K562 (cell line): ENCODE measurements around the gene WDR90. TPM values are rescaled to one million over a fixed set of nuclear protein-coding genes. Genes with fewer than 3 reads are reported as not detected.

Source experiments
- ARHGAP35 ChIP-seq: fragments of 450-650 bp; IDR thresholded peaks from 2 replicates; pipeline ENCODE4 v1.6.1; 2018; ENCODE audit not compliant: partially characterized antibody
- CHCHD3 ChIP-seq: fragments of 250-450 bp; sonication (Bioruptor Pico); IDR thresholded peaks from 2 replicates; pipeline ENCODE4 v2.1.2; 2022; ENCODE audit warnings: mild to moderate bottlenecking
- KDM2B ChIP-seq: fragments of 250-450 bp; sonication (Bioruptor Pico); IDR thresholded peaks from 2 replicates; pipeline ENCODE4 v1.8.0; 2021; ENCODE audit warnings: mild to moderate bottlenecking, moderate library complexity
- POLR2G ChIP-seq: fragments of 200-400 bp; formaldehyde crosslinking; IDR thresholded peaks from 2 replicates; pipeline ENCODE4 v1.6.1; 2017; ENCODE audit warnings: low read depth, mild to moderate bottlenecking, antibody characterized with exemption, low read length, moderate library complexity
- RCOR1 ChIP-seq, 2 experiments: IDR thresholded peaks; 2 replicates each; pipeline ENCODE4 v1.6.1; 2012; ENCODE audit warnings: low read depth in 2 of 2, low read length in 2 of 2, borderline replicate concordance in 1 of 2, improper control_type of control experiment in 1 of 2
- TCF7L2 ChIP-seq: fragments of 150-350 bp; IDR thresholded peaks from 2 replicates; pipeline ENCODE4 v1.6.1; 2016; ENCODE audit warnings: low read depth, mild to moderate bottlenecking, low read length, moderate library complexity
- TEAD4 ChIP-seq, 2 experiments: sonication (generic) in 1 of 2; formaldehyde crosslinking in 1 of 2; IDR thresholded peaks; 2 replicates each; pipeline versions ENCODE4 v1.6.1 to v1.8.0; 2012 to 2022; ENCODE audit warnings: borderline replicate concordance in 1 of 2, inconsistent platforms in 1 of 2, low read length in 1 of 2, mild to moderate bottlenecking in 1 of 2, missing genetic modification reagents in 1 of 2
- ZNF140 ChIP-seq: fragments of 250-450 bp; sonication (Bioruptor Pico); IDR thresholded peaks from 2 replicates; pipeline ENCODE4 v1.8.0; 2021; ENCODE audit warnings: moderate library complexity, mild to moderate bottlenecking, inconsistent platforms
- polyA plus RNA-seq, 8 experiments: library from polyadenylated mRNA; depleted of rRNA in 4 of 8; stranded (reverse) in 5 of 8; unstranded in 3 of 8; fragments of >200 nt; fragmentation: Nextera tagmentation in 2 of 8; fragmentation: Illumina TruSeq in 1 of 8; extraction: Ambion mirVana in 2 of 8; extraction: Trizol in 1 of 8; gene quantifications; 2 replicates each; pipeline versions ENCODE4 v1.2.1 to v1.2.3, GENCODE V29; 2011 to 2014; ENCODE audit warnings: inconsistent platforms in 1 of 8, missing spikeins in 1 of 8
- total RNA-seq, 7 experiments: library from RNA; depleted of rRNA in 6 of 7; stranded (reverse); fragments of >200 nt in 6 of 7; fragmentation: Illumina TruSeq in 2 of 7; extraction: Trizol in 2 of 7; gene quantifications; 2 replicates each; pipeline versions ENCODE4 v1.2.1 to v1.2.3, GENCODE V29; 2011 to 2021; ENCODE audit warnings: low replicate concordance in 1 of 7
- TF ChIP-seq, protein P1 (sequence below): sonication (generic); formaldehyde crosslinking; IDR thresholded peaks from 2 replicates; pipeline ENCODE4 v1.5.0; 2020; ENCODE audit warnings: missing genetic modification reagents
- TF ChIP-seq, protein P2 (sequence below): fragments of 450-650 bp; IDR thresholded peaks from 2 replicates; pipeline ENCODE4 v1.6.1; 2016; ENCODE audit warnings: missing biosample characterization, missing genetic modification characterization
- TF ChIP-seq, protein P3 (sequence below): fragments of 250-450 bp; sonication (Bioruptor Pico); IDR thresholded peaks from 2 replicates; pipeline ENCODE4 v1.5.0; 2021
- TF ChIP-seq, protein P4 (sequence below): sonication (generic); formaldehyde crosslinking; IDR thresholded peaks from 2 replicates; pipeline ENCODE4 v1.8.0; 2022; ENCODE audit warnings: mild to moderate bottlenecking, missing genetic modification reagents, borderline replicate concordance
- TF ChIP-seq, protein P5 (sequence below), 2 experiments: fragments of 450-650 bp; formaldehyde crosslinking in 1 of 2; IDR thresholded peaks; 2 replicates each; pipeline versions ENCODE4 v1.4.0 to v1.6.1; 2014 to 2020; ENCODE audit warnings: mild to moderate bottlenecking in 2 of 2, borderline replicate concordance in 1 of 2, low read depth in 1 of 2

Gene WDR90
- total and polyA plus RNA-seq, 9 of the 15 experiments (the other 6 are each of a cell fraction or from before 2014, with no cell fraction given) = 0.44 to 12.6 (median 3.3) TPM

DNA sequence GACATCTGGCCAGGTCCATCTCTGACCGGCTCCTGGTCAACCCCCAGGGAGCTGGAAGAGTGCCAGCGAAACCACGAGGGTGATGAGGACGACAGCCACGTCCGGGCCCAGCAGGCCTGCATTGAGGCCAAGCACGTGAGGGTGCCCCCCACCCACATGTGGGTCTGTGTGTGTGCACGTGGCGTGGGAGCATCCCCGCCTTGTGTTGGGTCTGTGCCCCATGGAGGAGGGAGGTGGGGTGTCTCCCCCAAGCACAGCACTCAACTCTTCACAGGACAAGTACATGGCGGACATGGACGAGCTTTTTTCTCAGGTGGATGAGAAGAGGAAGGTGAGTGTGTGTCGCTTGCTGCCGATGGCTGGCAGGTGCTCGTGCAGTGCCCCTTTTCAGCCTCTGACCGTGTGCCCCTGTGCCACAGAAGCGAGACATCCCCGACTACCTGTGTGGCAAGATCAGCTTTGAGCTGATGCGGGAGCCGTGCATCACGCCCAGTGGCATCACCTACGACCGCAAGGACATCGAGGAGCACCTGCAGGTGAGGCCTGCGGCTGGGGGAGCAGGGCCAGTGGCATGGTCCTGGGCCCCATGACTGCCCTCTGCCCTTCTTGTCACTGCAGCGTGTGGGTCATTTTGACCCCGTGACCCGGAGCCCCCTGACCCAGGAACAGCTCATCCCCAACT is 32.7 kb downstream of the WDR90 start (continued):
- TF ChIP-seq, protein P1, sequence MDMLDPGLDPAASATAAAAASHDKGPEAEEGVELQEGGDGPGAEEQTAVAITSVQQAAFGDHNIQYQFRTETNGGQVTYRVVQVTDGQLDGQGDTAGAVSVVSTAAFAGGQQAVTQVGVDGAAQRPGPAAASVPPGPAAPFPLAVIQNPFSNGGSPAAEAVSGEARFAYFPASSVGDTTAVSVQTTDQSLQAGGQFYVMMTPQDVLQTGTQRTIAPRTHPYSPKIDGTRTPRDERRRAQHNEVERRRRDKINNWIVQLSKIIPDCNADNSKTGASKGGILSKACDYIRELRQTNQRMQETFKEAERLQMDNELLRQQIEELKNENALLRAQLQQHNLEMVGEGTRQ (CRISPR knock-in tag) = peak; percentile 61
- TF ChIP-seq, protein P2, sequence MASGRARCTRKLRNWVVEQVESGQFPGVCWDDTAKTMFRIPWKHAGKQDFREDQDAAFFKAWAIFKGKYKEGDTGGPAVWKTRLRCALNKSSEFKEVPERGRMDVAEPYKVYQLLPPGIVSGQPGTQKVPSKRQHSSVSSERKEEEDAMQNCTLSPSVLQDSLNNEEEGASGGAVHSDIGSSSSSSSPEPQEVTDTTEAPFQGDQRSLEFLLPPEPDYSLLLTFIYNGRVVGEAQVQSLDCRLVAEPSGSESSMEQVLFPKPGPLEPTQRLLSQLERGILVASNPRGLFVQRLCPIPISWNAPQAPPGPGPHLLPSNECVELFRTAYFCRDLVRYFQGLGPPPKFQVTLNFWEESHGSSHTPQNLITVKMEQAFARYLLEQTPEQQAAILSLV (tag) = no peak
- TF ChIP-seq, protein P3, sequence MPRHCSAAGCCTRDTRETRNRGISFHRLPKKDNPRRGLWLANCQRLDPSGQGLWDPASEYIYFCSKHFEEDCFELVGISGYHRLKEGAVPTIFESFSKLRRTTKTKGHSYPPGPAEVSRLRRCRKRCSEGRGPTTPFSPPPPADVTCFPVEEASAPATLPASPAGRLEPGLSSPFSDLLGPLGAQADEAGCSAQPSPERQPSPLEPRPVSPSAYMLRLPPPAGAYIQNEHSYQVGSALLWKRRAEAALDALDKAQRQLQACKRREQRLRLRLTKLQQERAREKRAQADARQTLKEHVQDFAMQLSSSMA (CRISPR knock-in tag) = no peak
- TF ChIP-seq, protein P4, sequence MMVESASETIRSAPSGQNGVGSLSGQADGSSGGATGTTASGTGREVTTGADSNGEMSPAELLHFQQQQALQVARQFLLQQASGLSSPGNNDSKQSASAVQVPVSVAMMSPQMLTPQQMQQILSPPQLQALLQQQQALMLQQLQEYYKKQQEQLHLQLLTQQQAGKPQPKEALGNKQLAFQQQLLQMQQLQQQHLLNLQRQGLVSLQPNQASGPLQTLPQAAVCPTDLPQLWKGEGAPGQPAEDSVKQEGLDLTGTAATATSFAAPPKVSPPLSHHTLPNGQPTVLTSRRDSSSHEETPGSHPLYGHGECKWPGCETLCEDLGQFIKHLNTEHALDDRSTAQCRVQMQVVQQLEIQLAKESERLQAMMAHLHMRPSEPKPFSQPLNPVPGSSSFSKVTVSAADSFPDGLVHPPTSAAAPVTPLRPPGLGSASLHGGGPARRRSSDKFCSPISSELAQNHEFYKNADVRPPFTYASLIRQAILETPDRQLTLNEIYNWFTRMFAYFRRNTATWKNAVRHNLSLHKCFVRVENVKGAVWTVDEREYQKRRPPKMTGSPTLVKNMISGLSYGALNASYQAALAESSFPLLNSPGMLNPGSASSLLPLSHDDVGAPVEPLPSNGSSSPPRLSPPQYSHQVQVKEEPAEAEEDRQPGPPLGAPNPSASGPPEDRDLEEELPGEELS (CRISPR knock-in tag) = no peak
- TF ChIP-seq ARHGAP35 = no peak
- TF ChIP-seq, protein P5, sequence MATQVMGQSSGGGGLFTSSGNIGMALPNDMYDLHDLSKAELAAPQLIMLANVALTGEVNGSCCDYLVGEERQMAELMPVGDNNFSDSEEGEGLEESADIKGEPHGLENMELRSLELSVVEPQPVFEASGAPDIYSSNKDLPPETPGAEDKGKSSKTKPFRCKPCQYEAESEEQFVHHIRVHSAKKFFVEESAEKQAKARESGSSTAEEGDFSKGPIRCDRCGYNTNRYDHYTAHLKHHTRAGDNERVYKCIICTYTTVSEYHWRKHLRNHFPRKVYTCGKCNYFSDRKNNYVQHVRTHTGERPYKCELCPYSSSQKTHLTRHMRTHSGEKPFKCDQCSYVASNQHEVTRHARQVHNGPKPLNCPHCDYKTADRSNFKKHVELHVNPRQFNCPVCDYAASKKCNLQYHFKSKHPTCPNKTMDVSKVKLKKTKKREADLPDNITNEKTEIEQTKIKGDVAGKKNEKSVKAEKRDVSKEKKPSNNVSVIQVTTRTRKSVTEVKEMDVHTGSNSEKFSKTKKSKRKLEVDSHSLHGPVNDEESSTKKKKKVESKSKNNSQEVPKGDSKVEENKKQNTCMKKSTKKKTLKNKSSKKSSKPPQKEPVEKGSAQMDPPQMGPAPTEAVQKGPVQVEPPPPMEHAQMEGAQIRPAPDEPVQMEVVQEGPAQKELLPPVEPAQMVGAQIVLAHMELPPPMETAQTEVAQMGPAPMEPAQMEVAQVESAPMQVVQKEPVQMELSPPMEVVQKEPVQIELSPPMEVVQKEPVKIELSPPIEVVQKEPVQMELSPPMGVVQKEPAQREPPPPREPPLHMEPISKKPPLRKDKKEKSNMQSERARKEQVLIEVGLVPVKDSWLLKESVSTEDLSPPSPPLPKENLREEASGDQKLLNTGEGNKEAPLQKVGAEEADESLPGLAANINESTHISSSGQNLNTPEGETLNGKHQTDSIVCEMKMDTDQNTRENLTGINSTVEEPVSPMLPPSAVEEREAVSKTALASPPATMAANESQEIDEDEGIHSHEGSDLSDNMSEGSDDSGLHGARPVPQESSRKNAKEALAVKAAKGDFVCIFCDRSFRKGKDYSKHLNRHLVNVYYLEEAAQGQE (IDR thresholded peaks at IDR 0.05; ENCODE audit: borderline replicate concordance) = peak; percentile 19; the same call in 1 of the 2 replicates
- TF ChIP-seq, protein P5 (CRISPR knock-in tag; IDR thresholded peaks at IDR 0.05; ENCODE audit: low read depth) = no peak
- no peak for TF ChIP-seq KDM2B (CRISPR knock-in tag)
- TF ChIP-seq RCOR1 (IDR thresholded peaks at IDR 0.05; ENCODE audit: borderline replicate concordance in 1 of 2, low read depth in 2 of 2, low read length in 2 of 2) = 0 out of 4 replicates have a peak, but pooled peaks of 1 of the 2 experiments have one; percentile 45
- TF ChIP-seq TEAD4 (IDR thresholded peaks at IDR 0.05; ENCODE audit: low read length) = peak; percentile 22; the same call in 1 of the 2 replicates
- no peak for TF ChIP-seq TEAD4 (CRISPR knock-in tag; IDR thresholded peaks at IDR 0.05; ENCODE audit: borderline replicate concordance)
- no peak for TF ChIP-seq TCF7L2
- TF ChIP-seq CHCHD3 (CRISPR knock-in tag) = no peak
- no peak for TF ChIP-seq ZNF140
- peak; percentile 10; the same call in 1 of the 2 replicates for TF ChIP-seq POLR2G
